HG03045 (cell line): ENCODE data around the gene HMGA1.

ENCODE experiments used
- ATAC-seq: cut with Tn5 transposase; IDR thresholded peaks from one replicate; pipeline ENCODE4 v1.9.1; 2021; ENCODE audit warnings: mild to moderate bottlenecking, moderate library complexity; ENCODE audit not compliant: unreplicated experiment

Gene HMGA1, protein sequence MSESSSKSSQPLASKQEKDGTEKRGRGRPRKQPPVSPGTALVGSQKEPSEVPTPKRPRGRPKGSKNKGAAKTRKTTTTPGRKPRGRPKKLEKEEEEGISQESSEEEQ

GRCh38 chr6:34236443-34237315 lies at the start of gene HMGA1:
Gene HMGA1 (plus strand): TSS chr6:34236873. CDS start chr6:34240781, 3,908 bp downstream.
- ATAC-seq = peak; percentile 62

GRCh38 chr6:34189806-34190503 lies 46.7 kb upstream of the HMGA1 start:
- ATAC-seq = no peak

GRCh38 chr6:34190504-34191122 lies 46.1 kb upstream of the HMGA1 start:
- ATAC-seq = no peak

DNA sequence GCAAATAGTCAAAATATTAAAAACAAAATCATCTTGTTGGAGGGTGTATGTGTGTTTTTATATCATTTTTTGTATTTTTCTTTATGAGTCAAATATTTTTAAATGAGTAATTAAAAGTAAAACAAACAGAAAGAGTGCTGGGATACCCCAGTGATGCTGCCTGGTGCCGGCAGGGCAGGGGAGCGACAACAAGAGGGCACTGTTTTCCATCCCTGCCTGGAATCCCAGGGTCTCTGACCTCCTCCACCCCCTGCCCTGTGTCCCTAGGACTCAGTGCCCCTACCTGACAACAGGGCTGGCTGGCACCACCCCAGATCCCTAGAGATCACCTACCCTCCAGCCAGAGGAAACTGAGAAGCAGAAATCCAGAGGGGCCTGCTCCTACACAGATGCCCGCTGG lies 41.9 kb upstream of the HMGA1 start:
- ATAC-seq = no peak

DNA sequence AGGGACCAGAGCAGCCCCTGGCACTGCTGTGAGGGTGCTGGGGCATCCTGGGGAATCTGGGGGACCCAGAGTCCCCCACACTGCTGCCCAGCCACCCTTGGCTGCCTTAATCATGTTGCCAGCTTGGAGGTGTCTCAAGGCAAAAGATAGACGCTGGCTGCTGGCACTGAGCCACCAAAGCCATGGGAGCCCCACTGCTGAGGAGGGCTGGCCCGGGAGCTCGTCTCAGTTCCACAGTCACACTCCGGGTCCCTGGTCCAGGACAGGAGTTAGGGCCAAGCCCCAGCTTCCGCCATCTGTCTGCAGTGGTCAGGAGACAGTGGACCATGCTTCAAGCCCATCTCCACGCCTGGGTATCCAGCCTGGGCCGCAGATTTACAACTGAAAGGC lies 41.0 kb upstream of the HMGA1 start:
- ATAC-seq = no peak

- ATAC-seq = peak; percentile 72
Measured at GRCh38 chr6:34196116-34196832, 40.4 kb upstream of the HMGA1 start.

GRCh38 chr6:34196833-34197195 lies 39.9 kb upstream of the HMGA1 start:
- ATAC-seq = no peak

GRCh38 chr6:34200340-34200971 lies 36.2 kb upstream of the HMGA1 start:
- ATAC-seq = no peak

DNA sequence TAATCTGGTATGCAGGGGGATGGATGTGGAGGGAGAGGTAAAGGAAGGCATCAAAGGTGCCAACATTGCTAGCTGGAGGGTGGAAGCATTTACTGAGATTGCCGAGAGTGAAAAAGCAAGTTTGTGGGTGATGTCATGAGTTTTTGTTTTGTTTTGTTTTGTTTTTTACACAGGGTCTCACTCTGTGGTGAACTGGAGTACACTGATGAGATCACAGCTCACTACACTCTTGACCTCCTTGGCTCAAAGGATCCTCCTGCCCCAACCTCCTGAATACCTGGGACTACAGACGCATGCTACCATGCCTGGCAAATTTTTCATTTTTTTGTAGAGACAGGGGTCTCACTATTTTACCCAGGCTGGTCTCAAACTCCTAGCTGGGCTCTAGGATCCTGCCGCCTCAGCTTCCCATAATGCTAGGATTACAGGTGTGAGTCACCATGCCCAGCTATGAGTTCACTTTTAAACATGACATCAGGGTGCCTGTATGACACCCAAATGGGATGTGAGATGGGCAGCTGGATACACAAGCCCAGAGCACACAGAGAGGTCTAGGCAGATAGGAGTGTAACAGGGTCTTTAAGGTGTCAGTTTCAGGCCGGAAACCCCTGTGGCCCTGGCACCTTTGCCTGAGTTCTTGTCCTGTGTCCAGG lies 35.1 kb upstream of the HMGA1 start:
- no peak for ATAC-seq

GRCh38 chr6:34202329-34203201 lies 34.1 kb upstream of the HMGA1 start:
- ATAC-seq = no peak

- no peak for ATAC-seq
Measured at GRCh38 chr6:34204693-34205092, 32.0 kb upstream of the HMGA1 start.

- no peak for ATAC-seq
Measured at GRCh38 chr6:34205466-34205865, 31.2 kb upstream of the HMGA1 start.

DNA sequence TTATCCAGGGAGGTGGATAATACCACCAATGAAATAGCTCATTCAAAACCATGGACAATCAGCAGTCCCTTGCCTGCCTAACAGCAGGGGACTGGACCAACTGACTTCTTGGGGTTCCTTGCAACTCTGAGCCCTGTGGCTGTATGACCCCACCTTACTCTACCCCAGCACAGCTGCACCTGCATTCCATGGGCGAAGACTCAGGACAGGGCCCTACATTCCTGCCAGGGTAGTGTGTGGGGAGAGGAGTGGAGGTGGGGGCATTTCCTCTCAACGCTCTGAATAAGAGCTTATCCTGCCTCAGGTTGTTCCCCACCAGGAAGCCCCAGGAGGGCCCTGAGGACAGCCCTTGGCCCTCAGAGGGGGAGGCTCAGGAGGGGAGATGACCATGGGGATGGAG lies 30.8 kb upstream of the HMGA1 start:
- ATAC-seq = no peak

DNA sequence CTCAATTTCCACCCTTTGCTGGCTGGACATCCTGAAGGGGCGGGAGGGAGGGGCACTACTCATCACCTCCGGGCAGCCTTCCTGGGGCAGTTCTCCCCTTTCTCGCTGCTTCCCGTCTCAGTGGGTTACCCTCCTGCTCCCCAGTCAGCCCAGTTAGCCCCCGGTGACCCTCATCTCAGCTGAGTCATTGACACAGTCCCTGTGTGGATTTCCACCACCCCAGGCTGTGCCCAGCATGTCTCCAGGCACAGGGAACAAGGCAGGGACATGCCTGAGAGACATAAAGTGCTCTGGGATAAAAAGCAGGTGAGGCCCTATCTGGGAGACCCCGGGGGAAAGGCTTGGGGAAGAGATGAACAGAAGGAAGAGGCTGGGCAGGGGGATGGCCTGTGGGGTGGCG lies 29.9 kb upstream of the HMGA1 start:
- no peak for ATAC-seq

DNA sequence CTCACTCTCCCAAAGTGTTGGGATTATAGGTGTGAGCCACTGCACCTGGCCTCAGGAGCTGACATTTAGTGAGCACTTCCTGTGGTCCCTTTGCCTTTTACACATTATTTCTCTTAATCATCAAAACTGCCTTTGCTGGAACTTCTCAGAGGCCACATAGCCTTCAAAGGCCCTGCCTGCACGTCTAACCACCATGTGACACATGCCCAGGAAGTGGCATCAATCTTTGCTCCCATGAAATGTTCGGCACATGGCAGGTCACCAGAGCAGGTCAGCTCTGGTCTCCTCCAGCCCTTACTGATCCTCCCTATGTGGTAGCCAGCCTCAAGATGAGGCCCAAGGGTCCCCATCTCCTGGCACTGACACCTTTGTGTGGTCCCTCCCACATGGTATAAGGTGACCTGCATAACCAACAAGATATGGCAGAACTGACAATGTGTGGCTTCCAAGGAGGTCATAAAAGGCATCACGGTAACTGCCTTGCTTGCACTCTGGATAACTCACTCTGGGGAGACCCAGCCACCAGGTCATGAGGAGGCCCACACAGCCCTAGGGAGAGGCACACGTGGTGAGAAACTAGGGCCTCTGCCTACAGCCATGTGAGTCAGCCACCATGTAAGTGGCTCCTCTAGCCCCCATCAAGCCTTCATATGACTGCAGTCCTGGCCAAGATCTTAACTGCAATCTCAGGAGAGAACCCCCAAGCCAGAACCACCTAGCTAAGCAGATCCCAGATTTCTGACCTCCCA lies 28.8 kb upstream of the HMGA1 start:
- ATAC-seq = no peak

DNA sequence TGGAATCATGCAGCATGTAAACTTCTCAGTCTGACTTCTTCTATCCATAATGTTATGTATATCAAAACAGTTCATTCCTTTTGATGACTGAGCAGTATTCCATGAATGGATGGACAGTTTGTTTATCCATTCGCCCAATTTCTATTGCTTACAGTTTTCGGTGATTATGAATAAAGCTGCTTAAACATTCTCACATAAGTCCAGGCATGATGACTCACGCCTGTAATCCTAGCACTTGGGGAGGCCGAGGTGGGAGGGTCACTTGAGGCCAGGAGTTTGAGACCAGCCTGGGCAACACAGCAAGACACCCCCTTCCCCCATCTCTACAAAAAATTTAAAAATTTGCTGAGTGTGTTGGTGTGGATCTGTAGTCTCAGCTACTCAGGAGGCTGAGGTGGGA lies 22.9 kb upstream of the HMGA1 start:
- no peak for ATAC-seq

DNA sequence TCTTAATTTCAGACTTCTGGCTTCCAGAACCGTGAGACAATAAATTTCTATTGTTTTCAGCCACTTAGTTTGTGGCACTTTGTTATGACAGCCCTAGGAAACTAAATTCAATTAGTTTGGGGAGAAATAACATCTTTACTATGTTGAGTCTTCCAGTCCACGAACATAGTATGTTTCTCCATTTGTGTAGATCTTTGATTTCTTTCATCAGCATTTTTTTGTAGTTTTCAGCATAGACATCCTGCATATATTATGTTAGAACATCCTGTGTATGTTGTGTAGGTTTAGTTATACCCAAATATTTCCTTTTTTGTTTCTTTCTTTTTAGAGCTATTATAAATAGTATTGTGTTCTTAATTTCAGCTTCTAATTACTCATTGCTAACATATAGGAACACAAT lies 18.0 kb upstream of the HMGA1 start:
- no peak for ATAC-seq

GRCh38 chr6:34223381-34223955 lies 13.2 kb upstream of the HMGA1 start:
- no peak for ATAC-seq
